GM21381 (cell line): ENCODE data around the gene CLDN5.
"Not testable (repeated sequence)": the region's sequence is repeated elsewhere in the genome, so short reads cannot be mapped to it uniquely, and the experiment has no call there.

Experiments used
- ATAC-seq: cut with Tn5 transposase; IDR thresholded peaks from one replicate; pipeline ENCODE4 v1.9.1; 2021; ENCODE audit warnings: mild to moderate bottlenecking, moderate library complexity; ENCODE audit not compliant: unreplicated experiment

Gene CLDN5

GRCh38 chr22:19548964-19549363, 24.8 kb upstream of the CLDN5 start:
- no peak for ATAC-seq

DNA sequence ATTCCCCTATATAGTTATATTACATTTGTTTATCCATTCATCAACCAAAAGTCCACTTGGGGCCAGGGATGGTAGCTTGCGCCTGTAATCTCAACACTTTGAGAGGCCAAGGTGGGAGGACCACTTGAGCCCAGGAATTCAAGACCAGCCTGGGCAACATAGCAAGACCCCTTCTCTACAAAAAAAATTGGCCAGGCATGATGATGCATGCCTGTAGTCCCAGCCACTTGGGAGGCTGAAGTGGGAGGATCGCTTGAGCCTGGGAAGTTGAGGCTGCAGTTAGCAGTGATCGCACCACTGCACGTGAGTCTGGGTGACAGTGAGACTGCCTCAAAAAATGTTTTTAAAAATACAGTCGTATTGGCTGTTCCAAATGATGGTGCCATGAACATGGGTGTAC, 24.2 kb upstream of the CLDN5 start:
- not testable (repeated sequence) for ATAC-seq

- no peak for ATAC-seq
Measured at GRCh38 chr22:19547620-19548019, 23.4 kb upstream of the CLDN5 start.

- no peak for ATAC-seq
Measured at GRCh38 chr22:19546680-19547079, 22.5 kb upstream of the CLDN5 start.

DNA sequence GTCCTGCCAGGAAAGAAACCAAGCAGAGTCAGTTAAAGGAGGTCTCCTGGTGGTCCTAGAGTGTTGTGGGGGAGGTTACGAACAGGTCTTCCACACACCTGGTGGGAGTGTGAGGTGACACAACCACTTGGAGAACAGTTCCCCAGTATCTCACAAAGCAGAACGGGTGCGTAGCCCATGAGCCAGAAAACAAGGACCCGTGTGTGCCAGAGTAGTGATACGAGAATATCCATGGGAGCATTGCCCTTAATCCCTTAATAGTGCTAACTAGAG, 21.7 kb upstream of the CLDN5 start:
- ATAC-seq, result no peak

GRCh38 chr22:19543970-19544708, 19.9 kb upstream of the CLDN5 start:
- no peak for ATAC-seq

GRCh38 chr22:19540394-19540793, 16.2 kb upstream of the CLDN5 start:
- no peak for ATAC-seq

GRCh38 chr22:19537941-19538488, 13.8 kb upstream of the CLDN5 start:
- ATAC-seq, result no peak

GRCh38 chr22:19536564-19536963, 12.4 kb upstream of the CLDN5 start:
- ATAC-seq, result no peak

DNA sequence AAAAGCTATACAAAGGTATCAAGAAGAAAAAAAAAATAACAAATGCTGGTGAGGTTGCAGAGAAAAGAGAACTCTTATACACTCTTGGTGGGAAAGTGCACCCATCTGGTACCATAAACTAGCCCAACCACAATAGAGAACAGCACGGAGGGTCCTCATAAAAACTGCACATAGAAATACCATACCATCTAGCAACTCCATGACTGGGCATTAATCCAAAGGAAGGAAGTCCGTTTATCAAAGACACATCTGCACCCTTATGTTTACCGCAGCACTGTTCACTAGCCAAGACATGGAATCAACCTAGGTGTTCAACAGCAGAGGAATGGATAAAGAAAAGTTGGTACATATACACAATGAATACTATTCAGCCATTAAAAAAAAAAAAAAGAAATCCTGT, 10.8 kb upstream of the CLDN5 start:
- no peak for ATAC-seq

DNA sequence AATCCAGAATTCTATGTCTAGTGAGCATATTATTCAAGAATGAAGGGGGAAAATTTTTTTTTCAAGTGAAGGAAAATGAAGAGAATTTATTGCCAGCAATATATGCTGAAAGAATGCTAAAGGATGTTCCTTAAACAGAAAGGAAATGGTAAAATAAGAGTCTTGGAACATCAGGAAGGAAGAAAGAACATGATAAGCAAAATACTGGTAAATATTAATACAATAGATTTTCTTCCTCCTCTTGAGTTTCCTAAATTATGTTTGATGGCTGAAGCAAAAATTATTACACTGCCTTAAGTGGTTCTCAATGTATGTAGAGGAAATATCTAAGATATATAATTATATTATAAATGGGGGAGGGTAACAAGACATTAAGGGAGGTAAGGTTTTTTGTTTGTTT, 9.6 kb upstream of the CLDN5 start:
- no peak for ATAC-seq

DNA sequence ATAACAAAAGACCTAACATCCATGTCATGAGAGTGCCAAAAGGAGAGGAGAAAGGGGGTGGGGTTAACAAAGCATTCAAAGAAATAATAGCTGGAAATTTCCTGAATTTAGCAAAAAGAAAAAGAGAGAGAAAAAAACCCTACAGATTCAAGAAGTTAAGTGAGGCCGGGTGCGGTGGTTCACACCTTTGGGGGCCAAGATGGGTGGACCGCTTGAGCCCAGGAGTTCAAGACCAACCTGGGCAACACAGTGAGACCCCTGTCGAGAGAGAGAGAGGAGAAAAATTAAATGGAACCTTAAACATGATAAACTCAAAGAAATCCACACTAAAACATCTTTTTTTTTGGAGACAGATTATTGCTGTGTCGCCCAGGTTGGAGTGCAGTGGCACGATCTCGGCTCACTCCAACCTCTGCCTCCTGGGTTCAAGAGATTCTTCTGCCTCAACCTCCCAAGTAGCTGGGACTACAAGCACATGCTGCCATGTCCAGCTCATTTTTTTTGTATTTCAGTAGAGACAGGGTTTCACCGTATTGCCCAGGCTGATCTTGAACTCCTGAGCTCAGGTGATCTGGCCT, 8.9 kb upstream of the CLDN5 start:
- no peak for ATAC-seq

- ATAC-seq, result not testable (repeated sequence)
Measured at GRCh38 chr22:19531327-19531726, 7.1 kb upstream of the CLDN5 start.

DNA sequence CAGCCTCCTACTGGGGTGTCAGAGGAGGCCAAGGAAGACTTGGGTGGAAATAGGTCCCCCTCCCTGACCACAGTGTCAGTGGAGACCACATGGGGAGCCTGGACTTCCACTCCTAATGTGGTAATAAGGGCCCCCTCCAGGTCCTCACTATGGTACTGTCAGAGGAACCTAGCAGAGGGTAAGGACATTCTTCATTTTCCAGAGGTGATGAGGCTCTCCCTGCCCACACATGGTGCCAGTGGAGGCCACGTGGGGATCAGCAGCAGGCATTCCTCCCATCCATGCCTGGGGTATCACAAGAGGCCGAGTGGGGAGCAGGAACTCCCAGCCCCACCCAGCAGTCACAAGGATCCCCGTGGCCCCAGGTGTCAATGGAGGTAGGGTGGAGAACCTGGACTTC, 6.5 kb upstream of the CLDN5 start:
- ATAC-seq, result no peak

DNA sequence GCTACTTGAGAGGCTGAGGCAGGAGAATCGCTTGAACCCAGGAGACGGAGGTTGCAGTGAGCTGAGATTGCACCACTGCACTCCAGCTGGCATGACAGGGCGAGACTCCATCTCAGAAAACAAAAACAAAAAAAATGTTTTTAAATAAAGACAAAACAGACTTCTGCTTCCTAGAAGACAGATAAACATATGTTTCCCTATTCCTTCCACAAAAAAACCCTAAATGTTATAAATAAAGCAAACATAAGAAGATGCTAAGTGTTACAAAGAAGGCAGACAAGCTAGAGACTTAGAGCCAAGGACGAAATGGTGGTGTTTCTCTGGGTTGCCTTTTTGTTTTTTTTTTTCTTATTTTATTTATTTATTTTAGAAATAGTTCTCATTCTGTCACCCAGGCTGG, 5.6 kb upstream of the CLDN5 start:
- no peak for ATAC-seq

DNA sequence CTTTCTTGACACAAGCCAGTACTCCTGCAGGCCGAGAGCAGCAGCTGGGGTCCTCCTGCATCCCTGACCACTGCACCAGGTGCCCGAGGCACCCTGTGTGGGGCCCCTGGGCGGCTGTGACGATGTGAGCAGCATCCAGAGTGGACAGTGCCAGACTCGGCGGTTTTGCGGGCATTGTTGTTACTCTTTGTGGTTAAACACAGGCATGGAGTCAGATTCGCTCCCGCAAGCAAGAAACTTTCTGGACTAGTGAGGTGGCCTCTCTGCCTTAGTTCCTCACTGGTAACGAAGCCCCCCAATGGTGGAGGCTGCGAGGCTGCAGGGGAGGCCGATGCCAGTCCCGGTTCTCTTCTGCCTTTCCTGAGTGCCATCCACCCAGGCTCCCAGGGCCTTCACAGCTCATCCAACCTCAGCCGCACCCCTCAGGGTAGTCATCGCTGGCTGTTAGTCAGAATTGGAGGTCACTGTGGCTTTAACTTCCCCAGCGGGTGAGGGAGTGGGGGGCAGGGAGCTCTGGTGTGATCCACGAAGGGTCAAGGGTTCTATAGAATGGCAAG, 3.7 kb upstream of the CLDN5 start:
- no peak for ATAC-seq

- ATAC-seq, result no peak
Measured at GRCh38 chr22:19527321-19527721, 3.1 kb upstream of the CLDN5 start.

GRCh38 chr22:19526702-19527111, 2.5 kb upstream of the CLDN5 start:
- ATAC-seq, result no peak

GRCh38 chr22:19526076-19526701, 2.0 kb upstream of the CLDN5 start:
- ATAC-seq, result no peak

- ATAC-seq, result no peak
Measured at GRCh38 chr22:19525666-19526065, 1.5 kb upstream of the CLDN5 start.

GRCh38 chr22:19525116-19525660, 978 bp upstream of the CLDN5 start:
- no peak for ATAC-seq
